ENCODE measurements around the gene CTNNAL1. TPM values are rescaled to one million over a fixed set of nuclear protein-coding genes. Genes with fewer than 3 reads are reported as not detected.

CTNNAL1 gene
- total and polyA plus RNA-seq, 2 of the 8 experiments (the other 6 are each of a cell fraction or from before 2014, with no cell fraction given), result 23.2 to 66.1 TPM

DNA sequence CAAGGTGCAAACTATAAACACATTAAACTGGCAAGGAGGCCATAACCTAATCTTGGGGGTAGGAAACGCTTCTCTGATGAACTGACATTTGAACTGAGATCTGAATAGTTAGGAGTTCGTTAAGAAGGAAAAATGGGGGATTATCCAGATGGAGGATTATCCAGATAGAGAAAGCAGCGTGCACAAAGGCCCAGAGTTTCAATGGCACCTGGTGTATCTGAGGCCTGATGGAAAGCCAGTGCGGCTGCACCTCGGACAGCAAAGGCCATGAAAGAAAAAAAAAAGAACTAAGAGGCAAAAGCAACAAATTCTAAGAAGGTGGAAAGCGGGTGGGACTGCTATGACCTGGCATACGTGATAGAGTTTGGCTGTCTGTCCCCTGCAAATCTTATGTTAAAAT lies 13.0 kb upstream of the CTNNAL1 start:
- no peak overlapping the region for H3K18ac ChIP-seq (ENCODE audit: extremely low read depth, low read length)
- H2AK5ac ChIP-seq (ENCODE audit: low read depth, low read length), result no peak overlapping the region
- no peak overlapping the region for H4K91ac ChIP-seq (replicated peaks; ENCODE audit: insufficient read length, low read length)
- H2BK20ac ChIP-seq (ENCODE audit: low read length), result no peak overlapping the region
- H4K8ac ChIP-seq (ENCODE audit: extremely low read depth, insufficient read depth, low read length), result no peak overlapping the region
- peaks cover 0 to 3% of the 10 kb centered on the region in 2 experiments for H4K20me1 ChIP-seq (replicated peaks in 1 of 2; ENCODE audit: control insufficient read depth in 1 of 2, insufficient read depth in 2 of 2, low read length in 2 of 2)
- no peak overlapping the region for H4K5ac ChIP-seq (ENCODE audit: insufficient read length, low read depth, low read length)
- no peaks in the 10 kb centered on the region for H3K23me2 ChIP-seq (ENCODE audit: low read depth, low read length)
- DNase-seq (ENCODE audit: low read depth in 1 of 2, low spot score in 2 of 2) (no peak), FAIRE-seq (no peak)
- 0 out of 2 replicates have a peak, but pooled peaks cover 2% of the 10 kb centered on the region for H3K79me1 ChIP-seq (ENCODE audit: low read depth, low read length)
- H3K36me3 ChIP-seq (ENCODE audit: control insufficient read depth in 2 of 4, insufficient read depth in 4 of 4, low read length in 3 of 4), result peaks cover 0 to 6% (median 0%) of the 10 kb centered on the region in 4 experiments; a peak in 3 of 8 replicates
- no peak overlapping the region for H3K4ac ChIP-seq (replicated peaks; ENCODE audit: insufficient read length, low read depth, low read length)
- H2AFZ ChIP-seq (ENCODE audit: low read length), result no peak overlapping the region
- no peak overlapping the region for H2BK5ac ChIP-seq (ENCODE audit: low read depth, low read length)
- 0 out of 4 replicates have a peak, but pooled peaks cover 0 to 3% of the 10 kb centered on the region in 2 experiments for H3K79me2 ChIP-seq (ENCODE audit: control insufficient read depth in 1 of 2, insufficient read depth in 2 of 2, low read length in 2 of 2)
- H3K9ac ChIP-seq (replicated peaks in 1 of 4; ENCODE audit: extremely low read depth in 1 of 4, low read depth in 3 of 4, low read length in 3 of 4), result no peak overlapping the region
- H3K27me3 ChIP-seq (replicated peaks in 1 of 4; ENCODE audit: control insufficient read depth in 3 of 4, extremely low read depth in 1 of 4, insufficient read depth in 3 of 4, low read length in 3 of 4), result no peaks in the 10 kb centered on the region
- POLR2A ChIA-PET (ENCODE audit: partially characterized antibody), result no interaction called here
- H3K4me1 ChIP-seq (replicated peaks in 1 of 4; ENCODE audit: control insufficient read depth in 3 of 4, insufficient read depth in 4 of 4, low read length in 3 of 4), result no peaks in the 10 kb centered on the region; a peak in 1 of 7 replicates
- H2BK15ac ChIP-seq (ENCODE audit: low read length), result no peak overlapping the region
- H3K14ac ChIP-seq (ENCODE audit: insufficient read length), result no peak overlapping the region
- H3K4me2 ChIP-seq (ENCODE audit: insufficient read depth in 1 of 2, low read depth in 2 of 2, low read length in 2 of 2), result no peak overlapping the region
- no peak overlapping the region for H3K23ac ChIP-seq (ENCODE audit: insufficient read length)
- H2BK12ac ChIP-seq (ENCODE audit: low read depth, low read length), result no peak overlapping the region
- H3K9me3 ChIP-seq (ENCODE audit: insufficient read depth in 2 of 2, low read depth in 1 of 2, low read length in 1 of 2), result no peaks in the 10 kb centered on the region
- CTCF ChIA-PET (ENCODE audit: partially characterized antibody), result interaction anchor here (0.6 to 1.3 kb wide), 2 partner anchors 9 to 16 kb away, joined by 3 to 4 read pairs; no protein-coding TSS in a partner anchor
- no peak overlapping the region for H3K4me3 ChIP-seq (ENCODE audit: extremely low read depth in 1 of 4, insufficient read depth in 2 of 4, low read depth in 3 of 4, low read length in 4 of 4)
- no peak overlapping the region for H3K56ac ChIP-seq (replicated peaks; ENCODE audit: insufficient read length, low read depth, low read length)
- H2BK120ac ChIP-seq (replicated peaks; ENCODE audit: low read depth, low read length), result no peak overlapping the region
- WGBS, 2 experiments (ENCODE audit: extremely low coverage in 1 of 2, insufficient coverage in 1 of 2, insufficient read length in 1 of 2, insufficient replicate concordance in 2 of 2, low coverage in 1 of 2, low lambda C conversion rate in 2 of 2, missing lambda C conversion rate in 1 of 2), result 87% methylated on average over 7 of the region's 7 CpGs; no CpG with 5 or more reads in 1 of the 2 experiments
- no peak overlapping the region for H3K27ac ChIP-seq (ENCODE audit: low read depth, low read length)
- no peak for TF ChIP-seq CEBPB (IDR thresholded peaks at IDR 0.05; ENCODE audit: low read depth, low read length)
- no peak for TF ChIP-seq SIRT6 (IDR thresholded peaks at IDR 0.05; ENCODE audit: low read length)
- no peak for TF ChIP-seq CHD2 (IDR thresholded peaks at IDR 0.05; ENCODE audit: low read length)
- TF ChIP-seq, protein P1, sequence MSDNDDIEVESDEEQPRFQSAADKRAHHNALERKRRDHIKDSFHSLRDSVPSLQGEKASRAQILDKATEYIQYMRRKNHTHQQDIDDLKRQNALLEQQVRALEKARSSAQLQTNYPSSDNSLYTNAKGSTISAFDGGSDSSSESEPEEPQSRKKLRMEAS (IDR thresholded peaks at IDR 0.05), result no peak
- TF ChIP-seq, protein P2, sequence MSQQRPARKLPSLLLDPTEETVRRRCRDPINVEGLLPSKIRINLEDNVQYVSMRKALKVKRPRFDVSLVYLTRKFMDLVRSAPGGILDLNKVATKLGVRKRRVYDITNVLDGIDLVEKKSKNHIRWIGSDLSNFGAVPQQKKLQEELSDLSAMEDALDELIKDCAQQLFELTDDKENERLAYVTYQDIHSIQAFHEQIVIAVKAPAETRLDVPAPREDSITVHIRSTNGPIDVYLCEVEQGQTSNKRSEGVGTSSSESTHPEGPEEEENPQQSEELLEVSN (IDR thresholded peaks at IDR 0.05), result no peak
- no peak for TF ChIP-seq RNF2 (IDR thresholded peaks at IDR 0.05; ENCODE audit: borderline replicate concordance, low read depth, low read length, missing control alignments, poor library complexity, severe bottlenecking)
- no peak for TF ChIP-seq POLR2A (IDR thresholded peaks at IDR 0.05; ENCODE audit: control extremely low read depth in 1 of 2, low read depth in 2 of 2, low read length in 2 of 2)
- TF ChIP-seq KDM1A (IDR thresholded peaks at IDR 0.05; ENCODE audit: borderline replicate concordance, low read length), result no peak
- TF ChIP-seq MAFK (IDR thresholded peaks at IDR 0.05; ENCODE audit: low read depth, low read length), result no peak
- no peak for TF ChIP-seq CREB1 (IDR thresholded peaks at IDR 0.05)
- no peak for TF ChIP-seq BCL11A (IDR thresholded peaks at IDR 0.05; ENCODE audit: low read depth in 2 of 2, low read length in 2 of 2)
- TF ChIP-seq SAP30 (IDR thresholded peaks at IDR 0.05; ENCODE audit: insufficient read depth, insufficient replicate concordance, low read length), result no peak
- TF ChIP-seq CBX8 (IDR thresholded peaks at IDR 0.05; ENCODE audit: borderline replicate concordance, low read depth, low read length), result no peak
